SK-N-SH treated with all-trans-retinoic acid at 6 μM for 48 hours (cell line): ENCODE results near the gene SLC66A1.

ENCODE experiments used
- ATAC-seq: fragments of 200-7000 bp; cut with Tn5 transposase; 3 replicates; pipeline ENCODE4 v1.9.1; 2020; ENCODE audit warnings: mild to moderate bottlenecking, moderate library complexity
- ARNTL ChIP-seq: fragments of 450-650 bp; formaldehyde crosslinking; IDR thresholded peaks from 2 replicates; pipeline ENCODE4 v1.5.0; 2020; ENCODE audit warnings: low read depth, mild to moderate bottlenecking, moderate library complexity, borderline replicate concordance
- BACH2 ChIP-seq: fragments of 250-450 bp; sonication (Bioruptor Pico); IDR thresholded peaks from 2 replicates; pipeline ENCODE4 v1.9.0; 2021; ENCODE audit warnings: mild to moderate bottlenecking, borderline replicate concordance
- CSDC2 ChIP-seq: fragments of 250-450 bp; sonication (Bioruptor Pico); IDR thresholded peaks from 2 replicates; pipeline ENCODE4 v1.5.0; 2020; ENCODE audit warnings: mild to moderate bottlenecking, moderate library complexity
- ESRRG ChIP-seq: fragments of 250-450 bp; sonication (Bioruptor Pico); IDR thresholded peaks from 2 replicates; pipeline ENCODE4 v1.6.1; 2021; ENCODE audit warnings: mild to moderate bottlenecking
- ISL1 ChIP-seq: fragments of 250-450 bp; sonication (Bioruptor Pico); IDR thresholded peaks from 2 replicates; pipeline ENCODE4 v2.1.2; 2022; ENCODE audit warnings: mild to moderate bottlenecking, moderate library complexity
- OSR1 ChIP-seq: fragments of 250-450 bp; sonication (Bioruptor Pico); IDR thresholded peaks from 2 replicates; pipeline ENCODE4 v1.8.0; 2022; ENCODE audit warnings: moderate library complexity, mild to moderate bottlenecking, inconsistent platforms
- PPARA ChIP-seq: fragments of 250-450 bp; sonication (Bioruptor Pico); IDR thresholded peaks from 2 replicates; pipeline ENCODE4 v1.5.0; 2020; ENCODE audit warnings: mild to moderate bottlenecking, borderline replicate concordance
- SNAI2 ChIP-seq: fragments of 250-450 bp; sonication (Bioruptor Pico); IDR thresholded peaks from 2 replicates; pipeline ENCODE4 v1.5.0; 2020; ENCODE audit warnings: mild to moderate bottlenecking, moderate library complexity
- TCF4 ChIP-seq: fragments of 250-450 bp; sonication (Bioruptor Pico); IDR thresholded peaks from 2 replicates; pipeline ENCODE4 v1.8.0; 2021; ENCODE audit warnings: mild to moderate bottlenecking, moderate library complexity, borderline replicate concordance
- TOX ChIP-seq: fragments of 250-450 bp; sonication (Bioruptor Pico); IDR thresholded peaks from 2 replicates; pipeline ENCODE4 v1.8.0; 2021; ENCODE audit warnings: mild to moderate bottlenecking, moderate library complexity, borderline replicate concordance
- ZC3H10 ChIP-seq: fragments of 250-450 bp; sonication (Bioruptor Pico); IDR thresholded peaks from 2 replicates; pipeline ENCODE4 v1.5.1; 2021; ENCODE audit warnings: mild to moderate bottlenecking, moderate library complexity
- ZFP3 ChIP-seq: fragments of 250-450 bp; sonication (Bioruptor Pico); IDR thresholded peaks from 2 replicates; pipeline ENCODE4 v1.5.0; 2020; ENCODE audit warnings: mild to moderate bottlenecking, moderate library complexity
- ZFP30 ChIP-seq: fragments of 450-650 bp; formaldehyde crosslinking; IDR thresholded peaks from 2 replicates; pipeline ENCODE4 v1.5.0; 2022; ENCODE audit warnings: mild to moderate bottlenecking, moderate library complexity
- ZNF565 ChIP-seq: fragments of 450-650 bp; formaldehyde crosslinking; conservative IDR thresholded peaks from 2 replicates; pipeline ENCODE4 v1.5.0; 2020; ENCODE audit warnings: low read depth, mild to moderate bottlenecking, moderate library complexity
- ZNF70 ChIP-seq: fragments of 450-650 bp; formaldehyde crosslinking; IDR thresholded peaks from 2 replicates; pipeline ENCODE4 v1.5.0; 2020; ENCODE audit warnings: mild to moderate bottlenecking, moderate library complexity
- ZNF8 ChIP-seq: fragments of 450-650 bp; formaldehyde crosslinking; IDR thresholded peaks from 2 replicates; pipeline ENCODE4 v1.5.0; 2020; ENCODE audit warnings: mild to moderate bottlenecking, moderate library complexity
- TF ChIP-seq, protein P1 (sequence below): fragments of 250-450 bp; sonication (Bioruptor Pico); IDR thresholded peaks from 2 replicates; pipeline ENCODE4 v1.8.0; 2021; ENCODE audit warnings: low read depth, mild to moderate bottlenecking, moderate library complexity, borderline replicate concordance
- TF ChIP-seq, protein P2 (sequence below): fragments of 250-450 bp; sonication (Bioruptor Pico); IDR thresholded peaks from 2 replicates; pipeline ENCODE4 v1.5.1; 2020; ENCODE audit warnings: low read depth, mild to moderate bottlenecking, moderate library complexity
- TF ChIP-seq, protein P3 (sequence below): fragments of 250-450 bp; sonication (Bioruptor Pico); IDR thresholded peaks from 2 replicates; pipeline ENCODE4 v1.5.1; 2021; ENCODE audit warnings: mild to moderate bottlenecking, moderate library complexity
- TF ChIP-seq, protein P4 (sequence below): fragments of 250-450 bp; sonication (Bioruptor Pico); IDR thresholded peaks from 2 replicates; pipeline ENCODE4 v1.8.0; 2020; ENCODE audit warnings: mild to moderate bottlenecking, moderate library complexity, borderline replicate concordance

The SLC66A1 gene

DNA sequence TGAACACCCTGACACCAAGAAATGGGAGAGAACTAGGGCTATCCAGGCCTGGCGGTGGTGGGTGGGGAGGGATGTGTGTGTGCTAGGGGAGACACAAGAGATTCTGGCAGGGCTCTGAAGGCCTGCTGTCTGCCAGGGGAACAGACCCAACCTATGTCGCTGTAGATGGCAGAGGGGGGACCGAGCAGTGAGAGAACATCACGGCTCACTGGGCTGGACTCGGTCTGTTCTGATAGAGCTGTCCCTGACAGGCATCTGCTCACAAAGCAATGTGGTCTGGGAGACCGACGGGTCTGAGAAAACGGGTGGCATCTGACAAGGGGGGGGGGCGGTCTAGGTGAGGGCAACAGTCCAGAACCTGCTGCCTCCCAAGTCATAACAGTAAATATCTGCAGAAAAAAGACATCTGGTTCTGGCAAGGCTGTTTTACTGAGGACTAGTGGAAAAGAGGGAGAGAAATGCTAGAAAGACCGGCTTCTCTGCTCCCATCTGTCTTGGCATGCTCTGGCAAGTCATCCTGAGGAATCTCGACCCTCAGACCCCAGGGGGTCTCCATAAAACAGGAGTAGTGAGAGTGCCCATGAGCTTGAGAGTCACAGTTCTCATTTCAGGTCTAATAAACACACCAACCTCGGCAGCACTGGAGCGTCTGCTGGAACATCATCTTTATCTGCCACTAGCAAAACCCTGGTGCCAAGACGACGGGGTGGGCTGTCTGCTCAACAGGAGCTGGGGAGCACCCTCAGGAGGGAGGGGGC is 36.5 kb downstream of the SLC66A1 start:
- ATAC-seq: no peak
- no peak for TF ChIP-seq TCF4
- no peak for TF ChIP-seq ESRRG (CRISPR knock-in tag)
- TF ChIP-seq ZNF8 (CRISPR knock-in tag): no peak
- no peak for TF ChIP-seq OSR1 (CRISPR knock-in tag)
- TF ChIP-seq, protein P1, sequence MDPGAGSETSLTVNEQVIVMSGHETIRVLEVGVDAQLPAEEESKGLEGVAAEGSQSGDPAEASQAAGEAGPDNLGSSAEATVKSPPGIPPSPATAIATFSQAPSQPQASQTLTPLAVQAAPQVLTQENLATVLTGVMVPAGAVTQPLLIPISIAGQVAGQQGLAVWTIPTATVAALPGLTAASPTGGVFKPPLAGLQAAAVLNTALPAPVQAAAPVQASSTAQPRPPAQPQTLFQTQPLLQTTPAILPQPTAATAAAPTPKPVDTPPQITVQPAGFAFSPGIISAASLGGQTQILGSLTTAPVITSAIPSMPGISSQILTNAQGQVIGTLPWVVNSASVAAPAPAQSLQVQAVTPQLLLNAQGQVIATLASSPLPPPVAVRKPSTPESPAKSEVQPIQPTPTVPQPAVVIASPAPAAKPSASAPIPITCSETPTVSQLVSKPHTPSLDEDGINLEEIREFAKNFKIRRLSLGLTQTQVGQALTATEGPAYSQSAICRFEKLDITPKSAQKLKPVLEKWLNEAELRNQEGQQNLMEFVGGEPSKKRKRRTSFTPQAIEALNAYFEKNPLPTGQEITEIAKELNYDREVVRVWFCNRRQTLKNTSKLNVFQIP (CRISPR knock-in tag): no peak

DNA sequence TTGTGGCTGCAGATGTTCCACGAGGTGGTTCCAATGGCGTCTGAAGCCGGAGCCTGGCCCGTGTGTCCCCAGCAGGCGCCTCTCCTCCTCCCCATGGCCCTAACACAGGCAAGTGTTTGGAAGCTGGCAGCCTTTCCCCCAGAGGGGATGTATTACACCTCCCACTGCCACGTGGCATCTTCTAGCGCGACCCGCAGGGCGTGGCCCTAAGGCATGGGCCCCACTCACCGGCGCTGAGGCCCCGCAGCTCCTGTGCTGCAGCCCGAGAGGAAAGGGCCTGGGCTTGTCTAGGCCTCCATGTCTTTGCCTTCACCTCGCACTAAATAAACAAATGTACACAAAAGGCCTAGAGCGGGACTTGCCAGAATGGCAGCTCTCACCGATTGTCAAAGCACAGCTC is 37.9 kb downstream of the SLC66A1 start:
- ATAC-seq: no peak
- TF ChIP-seq ZFP30 (CRISPR knock-in tag) (no peak), SNAI2 (CRISPR knock-in tag) (no peak), ZC3H10 (CRISPR knock-in tag) (no peak), PPARA (CRISPR knock-in tag) (no peak), ZFP3 (CRISPR knock-in tag) (no peak), TCF4 (no peak), TOX (CRISPR knock-in tag) (no peak), ZNF565 (CRISPR knock-in tag) (no peak), ARNTL (CRISPR knock-in tag) (no peak), BACH2 (CRISPR knock-in tag) (no peak), CSDC2 (no peak), ZNF8 (CRISPR knock-in tag) (no peak)
- TF ChIP-seq, protein P1 (CRISPR knock-in tag): no peak
- TF ChIP-seq, protein P2, sequence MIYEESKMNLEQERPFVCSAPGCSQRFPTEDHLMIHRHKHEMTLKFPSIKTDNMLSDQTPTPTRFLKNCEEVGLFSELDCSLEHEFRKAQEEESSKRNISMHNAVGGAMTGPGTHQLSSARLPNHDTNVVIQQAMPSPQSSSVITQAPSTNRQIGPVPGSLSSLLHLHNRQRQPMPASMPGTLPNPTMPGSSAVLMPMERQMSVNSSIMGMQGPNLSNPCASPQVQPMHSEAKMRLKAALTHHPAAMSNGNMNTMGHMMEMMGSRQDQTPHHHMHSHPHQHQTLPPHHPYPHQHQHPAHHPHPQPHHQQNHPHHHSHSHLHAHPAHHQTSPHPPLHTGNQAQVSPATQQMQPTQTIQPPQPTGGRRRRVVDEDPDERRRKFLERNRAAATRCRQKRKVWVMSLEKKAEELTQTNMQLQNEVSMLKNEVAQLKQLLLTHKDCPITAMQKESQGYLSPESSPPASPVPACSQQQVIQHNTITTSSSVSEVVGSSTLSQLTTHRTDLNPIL (CRISPR knock-in tag): no peak
- TF ChIP-seq, protein P3, sequence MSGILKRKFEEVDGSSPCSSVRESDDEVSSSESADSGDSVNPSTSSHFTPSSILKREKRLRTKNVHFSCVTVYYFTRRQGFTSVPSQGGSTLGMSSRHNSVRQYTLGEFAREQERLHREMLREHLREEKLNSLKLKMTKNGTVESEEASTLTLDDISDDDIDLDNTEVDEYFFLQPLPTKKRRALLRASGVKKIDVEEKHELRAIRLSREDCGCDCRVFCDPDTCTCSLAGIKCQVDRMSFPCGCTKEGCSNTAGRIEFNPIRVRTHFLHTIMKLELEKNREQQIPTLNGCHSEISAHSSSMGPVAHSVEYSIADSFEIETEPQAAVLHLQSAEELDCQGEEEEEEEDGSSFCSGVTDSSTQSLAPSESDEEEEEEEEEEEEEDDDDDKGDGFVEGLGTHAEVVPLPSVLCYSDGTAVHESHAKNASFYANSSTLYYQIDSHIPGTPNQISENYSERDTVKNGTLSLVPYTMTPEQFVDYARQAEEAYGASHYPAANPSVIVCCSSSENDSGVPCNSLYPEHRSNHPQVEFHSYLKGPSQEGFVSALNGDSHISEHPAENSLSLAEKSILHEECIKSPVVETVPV (CRISPR knock-in tag): no peak

DNA sequence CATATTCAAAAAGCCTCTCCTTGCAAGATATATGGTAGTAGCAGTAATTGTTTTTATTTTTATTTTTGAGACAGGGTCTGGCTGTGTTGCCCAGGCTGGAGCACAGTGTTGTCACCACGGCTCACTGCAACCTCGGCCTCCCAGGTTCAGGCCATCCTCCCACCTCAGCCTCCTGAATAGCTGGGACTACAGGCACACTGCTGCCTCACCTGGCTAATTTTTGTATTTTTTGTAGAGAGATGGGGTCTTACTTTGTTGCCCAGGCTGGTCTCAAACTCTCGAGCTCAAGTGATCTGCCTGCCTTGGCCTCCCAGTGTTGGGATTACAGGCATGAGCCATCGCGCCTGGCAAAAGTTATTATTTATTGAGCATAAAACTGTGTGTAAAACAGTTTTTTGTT is 38.4 kb downstream of the SLC66A1 start:
- ATAC-seq: no peak
- TF ChIP-seq PPARA (CRISPR knock-in tag) (no peak), OSR1 (CRISPR knock-in tag) (no peak), TOX (CRISPR knock-in tag) (no peak)

DNA sequence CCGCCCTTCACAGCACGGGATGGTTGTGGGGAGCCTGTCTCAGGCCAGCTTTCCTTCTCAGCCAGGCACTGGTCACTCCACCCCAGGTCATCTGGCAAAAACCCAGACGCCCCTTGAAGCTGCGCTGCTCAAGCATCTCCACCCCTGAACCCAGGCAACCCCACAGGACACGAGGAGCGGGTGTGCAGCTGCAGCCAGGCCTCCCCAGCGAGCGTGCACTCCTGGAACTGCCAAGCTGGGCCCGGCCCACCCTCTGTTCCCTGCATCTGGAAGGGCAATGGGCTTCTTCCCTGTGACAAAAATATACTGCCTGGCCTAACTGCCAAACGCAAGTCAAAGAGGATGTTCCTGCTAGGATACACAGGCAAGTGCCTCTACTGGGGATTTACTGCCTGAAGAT is 39.7 kb downstream of the SLC66A1 start:
- ATAC-seq: no peak
- TF ChIP-seq PPARA (CRISPR knock-in tag) (no peak), ZFP3 (CRISPR knock-in tag) (no peak), ARNTL (CRISPR knock-in tag) (no peak), ZFP30 (CRISPR knock-in tag) (no peak)

DNA sequence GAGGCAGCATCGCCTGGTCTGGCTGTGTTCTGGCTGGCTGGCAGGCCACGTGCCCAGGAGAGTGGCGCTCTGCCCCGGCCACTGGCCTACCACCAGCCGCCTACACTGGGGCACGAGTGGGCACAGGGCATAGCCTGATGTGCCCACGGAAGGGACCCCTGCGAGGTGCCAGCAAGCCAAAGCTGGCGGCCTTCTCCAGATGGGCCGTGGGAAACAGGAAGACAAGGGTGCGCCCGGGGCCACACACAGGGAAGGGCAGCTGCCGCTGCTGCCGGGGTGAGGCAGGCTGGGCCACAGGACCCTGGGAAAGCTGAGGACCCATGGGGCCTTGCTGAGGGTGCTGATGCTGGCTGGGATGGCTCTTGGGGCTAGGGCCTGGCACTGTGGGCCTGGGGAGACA is 40.7 kb downstream of the SLC66A1 start:
- no peak for ATAC-seq
- TF ChIP-seq SNAI2 (CRISPR knock-in tag): no peak
- TF ChIP-seq ZNF70: no peak
- TF ChIP-seq ZFP3 (CRISPR knock-in tag): no peak
- no peak for TF ChIP-seq ISL1 (CRISPR knock-in tag)
- TF ChIP-seq OSR1 (CRISPR knock-in tag): no peak
- TF ChIP-seq, protein P3 (CRISPR knock-in tag): no peak
- TF ChIP-seq, protein P2 (CRISPR knock-in tag): no peak
- no peak for TF ChIP-seq ZNF565 (CRISPR knock-in tag)
- TF ChIP-seq, protein P4, sequence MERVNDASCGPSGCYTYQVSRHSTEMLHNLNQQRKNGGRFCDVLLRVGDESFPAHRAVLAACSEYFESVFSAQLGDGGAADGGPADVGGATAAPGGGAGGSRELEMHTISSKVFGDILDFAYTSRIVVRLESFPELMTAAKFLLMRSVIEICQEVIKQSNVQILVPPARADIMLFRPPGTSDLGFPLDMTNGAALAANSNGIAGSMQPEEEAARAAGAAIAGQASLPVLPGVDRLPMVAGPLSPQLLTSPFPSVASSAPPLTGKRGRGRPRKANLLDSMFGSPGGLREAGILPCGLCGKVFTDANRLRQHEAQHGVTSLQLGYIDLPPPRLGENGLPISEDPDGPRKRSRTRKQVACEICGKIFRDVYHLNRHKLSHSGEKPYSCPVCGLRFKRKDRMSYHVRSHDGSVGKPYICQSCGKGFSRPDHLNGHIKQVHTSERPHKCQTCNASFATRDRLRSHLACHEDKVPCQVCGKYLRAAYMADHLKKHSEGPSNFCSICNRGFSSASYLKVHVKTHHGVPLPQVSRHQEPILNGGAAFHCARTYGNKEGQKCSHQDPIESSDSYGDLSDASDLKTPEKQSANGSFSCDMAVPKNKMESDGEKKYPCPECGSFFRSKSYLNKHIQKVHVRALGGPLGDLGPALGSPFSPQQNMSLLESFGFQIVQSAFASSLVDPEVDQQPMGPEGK (CRISPR knock-in tag): no peak
- no peak for TF ChIP-seq TOX (CRISPR knock-in tag)
